ENCODE data around the gene ITGA1. TPM values are rescaled to one million over a fixed set of nuclear protein-coding genes. Genes with fewer than 3 reads are reported as not detected.

ITGA1 gene
- total RNA-seq, 4 donors from 2014 or later, result 21.2 to 49.5 (median 43.1) TPM

DNA sequence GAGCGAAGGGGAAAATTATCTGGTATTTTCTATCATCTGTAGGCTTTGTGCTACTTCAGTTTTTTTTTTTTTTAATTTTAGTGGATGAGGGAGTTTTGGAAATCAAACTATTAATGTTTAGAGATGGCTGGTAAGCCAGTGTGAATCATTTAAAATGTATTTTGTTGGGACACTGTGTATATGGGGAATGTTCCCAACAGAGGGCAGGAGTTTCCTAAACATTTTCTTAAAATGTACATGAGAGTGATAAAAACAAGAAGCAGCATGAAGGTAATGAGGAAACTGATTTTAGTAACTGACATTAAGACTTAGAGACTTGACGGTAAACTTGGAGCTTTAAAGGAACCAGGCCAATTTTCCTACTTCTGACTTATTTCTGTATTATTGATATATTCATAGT, 133.2 kb downstream of the ITGA1 start:
- TF ChIP-seq POLR2A (IDR thresholded peaks at IDR 0.05), result no peak
- TF ChIP-seq, protein P1, sequence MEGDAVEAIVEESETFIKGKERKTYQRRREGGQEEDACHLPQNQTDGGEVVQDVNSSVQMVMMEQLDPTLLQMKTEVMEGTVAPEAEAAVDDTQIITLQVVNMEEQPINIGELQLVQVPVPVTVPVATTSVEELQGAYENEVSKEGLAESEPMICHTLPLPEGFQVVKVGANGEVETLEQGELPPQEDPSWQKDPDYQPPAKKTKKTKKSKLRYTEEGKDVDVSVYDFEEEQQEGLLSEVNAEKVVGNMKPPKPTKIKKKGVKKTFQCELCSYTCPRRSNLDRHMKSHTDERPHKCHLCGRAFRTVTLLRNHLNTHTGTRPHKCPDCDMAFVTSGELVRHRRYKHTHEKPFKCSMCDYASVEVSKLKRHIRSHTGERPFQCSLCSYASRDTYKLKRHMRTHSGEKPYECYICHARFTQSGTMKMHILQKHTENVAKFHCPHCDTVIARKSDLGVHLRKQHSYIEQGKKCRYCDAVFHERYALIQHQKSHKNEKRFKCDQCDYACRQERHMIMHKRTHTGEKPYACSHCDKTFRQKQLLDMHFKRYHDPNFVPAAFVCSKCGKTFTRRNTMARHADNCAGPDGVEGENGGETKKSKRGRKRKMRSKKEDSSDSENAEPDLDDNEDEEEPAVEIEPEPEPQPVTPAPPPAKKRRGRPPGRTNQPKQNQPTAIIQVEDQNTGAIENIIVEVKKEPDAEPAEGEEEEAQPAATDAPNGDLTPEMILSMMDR (IDR thresholded peaks at IDR 0.05), result no peak
- peaks cover 0 to 35% (median 0%) of the 10 kb centered on the region in 3 donors for H3K36me3 ChIP-seq
- H3K27ac ChIP-seq, result no peak overlapping the region

DNA sequence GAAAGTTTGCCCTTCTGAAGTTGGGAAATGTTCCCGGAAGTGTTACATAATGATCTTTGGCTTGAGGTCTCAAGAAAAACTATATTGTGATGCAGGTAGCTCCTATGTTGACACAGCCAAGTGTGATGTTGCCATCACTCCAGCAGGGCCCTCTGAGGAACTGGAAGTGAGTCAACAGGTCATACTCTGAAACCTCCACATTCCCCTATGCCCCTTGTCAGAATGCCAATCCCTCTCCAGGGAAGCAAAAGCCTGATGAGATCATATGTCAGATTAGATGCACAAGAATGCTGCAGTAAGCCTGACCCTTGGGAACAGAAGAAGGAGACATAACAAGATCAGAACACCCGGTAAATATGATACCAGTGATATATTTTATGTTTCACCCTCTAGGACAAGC, 134.7 kb downstream of the ITGA1 start:
- no peak for TF ChIP-seq POLR2A (IDR thresholded peaks at IDR 0.05)
- TF ChIP-seq, protein P1 (IDR thresholded peaks at IDR 0.05), result no peak
- H3K27ac ChIP-seq, result no peak overlapping the region
- H3K4me3 ChIP-seq, result no peak overlapping the region
- no peaks in the 10 kb centered on the region for H3K4me1 ChIP-seq
- no peaks in the 10 kb centered on the region for H3K27me3 ChIP-seq
- DNase-seq, result no peak
- H3K36me3 ChIP-seq, result peaks cover 0 to 40% (median 0%) of the 10 kb centered on the region in 3 donors
- H3K9me3 ChIP-seq, result no peaks in the 10 kb centered on the region

More for the DNA sequence above, 133.2 kb downstream of the ITGA1 start:
- no peaks in the 10 kb centered on the region for H3K4me1 ChIP-seq
- no peak overlapping the region for H3K4me3 ChIP-seq
- no peak for DNase-seq
- H3K27me3 ChIP-seq, result no peaks in the 10 kb centered on the region
- no peaks in the 10 kb centered on the region for H3K9me3 ChIP-seq

DNA sequence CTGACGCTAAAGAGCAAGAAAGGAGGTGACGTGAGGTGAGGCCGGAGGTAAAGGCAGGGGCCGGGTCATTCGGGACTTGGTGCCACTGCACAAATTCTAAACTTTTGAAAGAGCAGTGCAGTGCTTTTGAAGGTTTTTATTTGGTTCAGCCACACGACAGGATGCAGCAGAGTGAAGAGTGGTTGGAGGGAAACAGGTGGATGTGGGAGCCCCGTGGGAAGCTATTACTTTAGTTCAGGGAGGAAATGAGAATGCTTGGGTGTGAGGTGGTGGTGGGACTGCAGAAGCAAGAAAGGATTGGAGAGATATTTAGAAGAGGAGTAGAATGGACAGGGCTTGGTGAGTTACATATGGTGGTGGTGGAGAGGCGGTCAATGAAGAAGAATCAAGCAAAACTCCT, 136.7 kb downstream of the ITGA1 start:
- Histone ChIP-seq H3K36me3 (peaks cover 0 to 51% (median 0%) of the 10 kb centered on the region in 3 donors), H3K4me3 (no peak overlapping the region), H3K9me3 (no peaks in the 10 kb centered on the region), H3K27ac (no peak overlapping the region), H3K4me1 (no peaks in the 10 kb centered on the region), H3K27me3 (no peaks in the 10 kb centered on the region)
- TF ChIP-seq, protein P1 (IDR thresholded peaks at IDR 0.05), result no peak
- no peak for TF ChIP-seq POLR2A (IDR thresholded peaks at IDR 0.05)
- DNase-seq, result no peak

DNA sequence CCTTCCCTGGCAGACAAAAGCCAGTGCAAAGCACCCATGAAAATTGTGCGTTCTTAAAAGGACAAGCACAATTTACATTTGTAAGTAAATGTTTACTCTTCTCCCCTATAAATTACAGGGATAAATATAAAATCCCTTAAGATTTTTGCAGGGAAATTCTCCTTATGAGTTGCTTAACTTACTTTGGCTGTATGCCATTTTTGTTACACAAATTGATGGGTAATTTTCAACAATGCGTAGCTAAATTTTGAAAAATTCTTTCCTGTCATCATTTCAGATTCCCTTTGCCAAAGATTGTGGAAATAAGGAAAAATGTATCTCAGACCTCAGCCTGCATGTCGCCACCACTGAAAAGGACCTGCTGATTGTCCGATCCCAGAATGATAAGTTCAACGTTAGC, 137.3 kb downstream of the ITGA1 start:
- Histone ChIP-seq H3K4me3 (no peak overlapping the region), H3K4me1 (no peaks in the 10 kb centered on the region), H3K36me3 (peaks cover 0 to 55% (median 0%) of the 10 kb centered on the region in 3 donors), H3K9me3 (no peaks in the 10 kb centered on the region), H3K27me3 (no peaks in the 10 kb centered on the region), H3K27ac (no peak overlapping the region)
- no peak for DNase-seq
- TF ChIP-seq, protein P1 (IDR thresholded peaks at IDR 0.05), result no peak
- TF ChIP-seq POLR2A (IDR thresholded peaks at IDR 0.05), result no peak

DNA sequence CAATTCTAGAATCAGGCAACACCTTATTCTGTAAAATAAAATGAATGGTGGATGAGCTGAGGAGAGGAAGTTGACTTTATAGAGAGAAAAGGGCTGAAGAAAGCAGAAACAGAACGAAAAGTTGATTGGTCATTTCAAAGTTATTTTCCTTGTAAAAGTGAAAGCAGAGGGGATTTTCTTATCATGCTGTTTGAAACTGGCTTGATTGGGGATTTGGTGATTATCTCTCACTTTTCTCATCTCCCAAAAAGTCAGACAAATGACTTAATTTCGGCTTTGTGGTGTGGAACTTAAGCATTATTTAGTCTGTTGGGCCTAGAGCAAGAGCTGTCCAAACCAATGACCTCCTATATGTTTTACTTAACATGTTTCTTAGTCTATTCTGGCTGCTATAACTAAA, 141.0 kb downstream of the ITGA1 start:
- Histone ChIP-seq H3K36me3 (peaks cover 0 to 63% (median 0%) of the 10 kb centered on the region in 3 donors), H3K4me3 (no peak overlapping the region), H3K9me3 (no peaks in the 10 kb centered on the region), H3K27ac (no peak overlapping the region), H3K27me3 (no peaks in the 10 kb centered on the region), H3K4me1 (no peaks in the 10 kb centered on the region)
- no peak for DNase-seq
- TF ChIP-seq POLR2A (IDR thresholded peaks at IDR 0.05), result no peak
- TF ChIP-seq, protein P1 (IDR thresholded peaks at IDR 0.05), result no peak

DNA sequence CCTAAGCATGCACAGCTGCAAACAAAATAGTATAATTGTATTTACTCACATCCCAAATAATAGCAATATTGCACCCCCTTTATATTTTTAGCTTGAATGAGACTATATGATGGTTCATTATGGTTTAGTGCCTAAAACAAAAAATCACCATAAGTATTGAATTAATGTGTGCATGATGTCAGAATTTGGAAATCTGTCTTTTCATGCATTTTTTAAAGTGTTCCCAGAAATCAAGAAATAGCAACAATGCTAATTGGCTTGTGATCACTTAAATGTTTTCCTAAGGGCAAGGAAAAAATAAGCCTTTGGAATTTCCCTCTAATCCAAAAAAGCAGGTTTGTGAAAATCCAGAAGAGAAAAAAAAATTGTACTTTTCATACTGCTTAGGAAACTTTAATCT, 150.5 kb downstream of the ITGA1 start:
- H3K9me3 ChIP-seq, result no peaks in the 10 kb centered on the region
- no peak for DNase-seq
- no peaks in the 10 kb centered on the region for H3K4me1 ChIP-seq
- no peak overlapping the region for H3K27ac ChIP-seq
- no peak for TF ChIP-seq POLR2A (IDR thresholded peaks at IDR 0.05)
- TF ChIP-seq, protein P1 (IDR thresholded peaks at IDR 0.05), result no peak
- H3K4me3 ChIP-seq, result no peak overlapping the region
- peaks cover 0 to 31% (median 0%) of the 10 kb centered on the region in 3 donors for H3K36me3 ChIP-seq
- H3K27me3 ChIP-seq, result no peaks in the 10 kb centered on the region
